ENCODE results near the gene MAP1B.

MAP1B gene

DNA sequence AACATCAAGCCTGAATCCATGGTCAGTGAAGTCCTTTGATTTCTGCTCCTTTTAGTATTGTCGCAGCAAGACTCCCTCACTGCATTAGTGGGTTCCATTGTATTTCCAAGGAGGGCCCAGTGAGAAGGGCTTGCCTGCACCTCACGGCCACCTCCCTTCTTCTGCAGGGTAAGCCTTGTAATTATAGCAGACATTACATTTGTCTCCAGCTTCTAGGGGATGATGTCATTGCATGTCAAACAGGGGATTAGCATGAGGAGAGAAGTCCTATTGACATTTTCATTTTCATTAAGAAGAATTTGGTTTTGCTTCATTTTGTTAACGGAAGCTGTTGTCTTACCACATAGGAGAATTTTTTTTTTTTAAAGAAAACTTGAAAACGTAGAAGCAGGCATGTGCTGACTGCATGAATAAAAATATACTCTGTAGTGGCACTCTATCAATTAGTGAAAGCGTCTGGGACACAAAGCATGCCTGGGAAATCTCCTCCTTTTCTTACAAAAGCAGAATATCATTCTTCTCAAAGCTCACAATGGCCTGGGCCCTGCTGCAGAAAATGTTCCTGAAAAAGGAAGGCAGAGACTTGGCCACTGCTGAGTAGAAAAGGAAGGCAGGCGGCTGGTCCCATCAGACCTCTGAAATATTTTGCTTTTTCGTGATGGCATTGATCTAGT, 27.1 kb downstream of the MAP1B start:
- DNase-seq, result no peak

DNA sequence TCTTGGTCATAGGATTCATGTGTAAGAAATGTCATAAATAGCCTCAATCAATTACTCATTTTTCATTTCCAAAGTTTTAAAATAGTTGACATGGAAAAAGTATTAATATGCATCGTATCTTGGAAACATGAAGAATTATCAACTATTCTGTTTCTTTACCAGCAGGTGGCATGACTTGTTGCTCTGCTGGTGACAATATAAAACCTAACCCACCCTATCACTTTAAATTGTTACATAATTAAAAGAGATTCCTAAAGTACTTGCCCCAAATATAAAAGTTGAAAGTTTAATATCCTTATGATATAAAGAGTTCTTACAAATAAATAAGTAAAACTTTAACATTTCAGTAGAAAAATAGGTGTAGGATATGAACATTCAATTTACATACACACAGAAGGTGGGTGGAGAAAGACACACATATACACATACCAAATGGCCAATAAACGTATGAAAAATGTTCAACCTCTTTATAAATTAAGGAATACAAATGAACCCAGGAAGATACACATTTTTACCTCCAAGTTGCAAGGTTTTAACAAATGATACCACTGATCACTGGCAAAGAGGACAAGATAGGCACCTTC, 30.6 kb downstream of the MAP1B start:
- no peak for DNase-seq

DNA sequence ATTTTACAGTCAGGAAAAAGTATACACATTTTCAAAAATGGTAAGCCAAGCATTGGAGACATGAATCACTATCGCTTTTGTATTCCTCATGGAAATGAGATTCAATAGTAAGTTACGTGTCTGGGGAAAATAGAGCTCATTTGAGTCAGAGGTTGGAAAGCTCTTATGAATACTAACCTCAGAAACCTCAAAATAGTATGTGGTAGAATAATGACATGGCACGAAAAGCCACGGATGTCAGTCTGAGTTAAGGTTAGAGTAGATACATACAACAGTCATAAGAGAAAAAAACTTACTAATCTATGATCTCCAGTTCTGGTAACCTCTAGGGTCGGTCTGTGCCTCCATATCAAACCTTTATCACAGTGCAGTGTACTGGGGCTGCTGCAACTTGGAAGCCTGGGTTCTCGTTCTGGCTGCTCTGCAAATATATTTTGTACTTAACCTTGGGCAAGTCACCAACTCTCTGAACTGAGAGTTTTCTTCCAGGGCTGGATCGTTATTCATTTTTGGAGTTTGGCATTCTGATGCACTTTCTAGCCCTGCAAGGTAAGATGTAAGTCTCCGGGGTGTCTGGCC, 31.8 kb downstream of the MAP1B start:
- DNase-seq, result no peak

DNA sequence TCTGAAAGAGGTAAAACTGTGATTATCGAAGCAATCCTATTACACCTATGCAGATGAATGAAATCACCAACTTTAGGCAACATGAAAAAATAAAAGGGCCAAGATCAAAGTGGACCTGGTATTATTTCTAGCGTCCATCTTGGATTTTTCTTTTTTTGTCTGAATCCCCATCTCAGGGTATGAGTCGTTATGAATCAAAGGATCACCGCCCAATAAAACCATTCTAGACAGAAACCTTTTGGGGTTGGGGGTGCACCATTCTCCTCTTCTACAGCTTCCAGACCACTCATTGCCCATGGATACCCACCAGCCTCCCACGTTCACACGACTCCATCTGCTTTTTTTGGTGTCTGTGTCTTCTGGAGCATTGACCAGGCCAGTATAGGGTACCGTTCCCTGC, 33.4 kb downstream of the MAP1B start:
- DNase-seq, result no peak

DNA sequence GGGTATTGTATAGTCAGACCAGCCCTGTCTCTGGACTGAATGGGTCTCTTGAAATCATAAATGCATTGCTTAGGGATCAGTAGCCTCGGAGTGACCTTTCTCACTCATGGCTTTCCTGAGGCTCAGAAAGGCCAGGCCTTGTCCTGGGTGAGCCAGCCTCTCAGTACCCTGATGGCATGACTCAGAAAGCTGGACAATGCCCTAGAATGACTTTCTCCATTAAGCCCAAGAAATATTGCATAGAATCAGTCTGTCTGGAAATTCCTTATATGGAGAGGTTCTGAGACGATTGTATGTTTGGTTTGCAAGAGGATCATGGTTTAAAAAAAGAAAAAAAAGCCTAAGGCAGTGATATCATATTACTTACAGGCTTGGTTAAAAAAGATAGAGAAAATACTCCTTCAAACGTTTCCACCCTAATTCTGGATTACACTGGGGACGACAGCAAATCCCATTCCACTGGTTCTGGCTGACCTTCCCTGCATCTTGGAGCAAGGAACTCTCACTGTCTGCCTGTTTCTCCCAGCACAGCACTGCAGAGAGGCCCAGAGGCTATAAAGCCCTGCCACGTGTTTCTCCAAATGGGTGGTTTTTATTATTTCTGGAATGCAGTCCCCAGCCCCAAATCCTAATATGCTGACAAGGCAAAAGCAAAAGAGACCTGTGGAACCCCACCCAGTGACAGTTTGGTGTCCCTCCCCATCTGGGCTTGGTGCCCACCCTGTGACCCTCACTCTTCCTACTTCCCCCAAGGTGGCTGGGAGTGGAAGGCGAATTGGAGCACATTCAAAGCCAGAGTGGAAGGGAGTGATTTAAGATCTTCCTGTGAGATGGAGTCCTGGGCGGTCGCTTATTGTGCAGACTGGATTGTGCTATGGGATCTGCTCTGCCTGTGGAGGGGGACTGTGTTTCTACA, 34.4 kb downstream of the MAP1B start:
- no peak for DNase-seq

DNA sequence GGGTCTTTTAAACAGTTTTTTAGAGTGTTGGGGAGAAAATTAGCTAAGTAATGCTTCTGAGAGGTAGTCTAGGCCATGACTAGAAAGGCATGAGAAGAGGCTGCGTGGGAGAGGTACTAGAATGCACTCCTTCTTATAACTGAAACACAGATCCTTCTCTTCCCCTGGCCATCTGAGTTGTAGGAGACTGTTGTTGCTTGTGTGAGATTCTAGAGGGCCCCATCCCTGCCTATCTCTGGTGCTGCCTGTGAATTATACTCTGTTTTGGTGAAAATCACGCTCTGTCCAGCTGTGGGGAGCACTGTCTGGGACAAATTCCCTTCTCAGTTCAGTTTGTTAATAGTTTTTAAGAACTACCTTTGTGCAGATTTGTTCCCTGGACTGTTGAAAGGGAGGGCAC, 37.5 kb downstream of the MAP1B start:
- DNase-seq, result no peak

DNA sequence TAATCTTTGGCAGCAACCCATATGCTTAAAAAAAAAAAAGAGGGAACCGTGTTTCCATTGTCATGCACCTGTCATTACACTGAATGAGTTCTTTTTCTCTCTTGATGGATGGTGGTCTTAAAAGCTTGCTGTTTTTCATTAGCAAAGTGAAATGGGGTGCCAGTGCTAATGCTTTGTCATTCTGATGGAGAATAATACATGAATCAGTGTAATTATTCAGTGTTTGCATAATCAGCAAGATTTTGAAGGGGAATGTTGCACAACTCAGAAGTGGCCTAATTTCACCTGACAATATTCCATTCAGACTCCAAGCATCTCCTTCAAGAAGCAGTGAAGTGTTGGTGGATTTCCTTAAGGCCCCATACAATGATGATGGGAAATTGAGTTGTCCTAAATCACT, 38.1 kb downstream of the MAP1B start:
- no peak for DNase-seq

DNA sequence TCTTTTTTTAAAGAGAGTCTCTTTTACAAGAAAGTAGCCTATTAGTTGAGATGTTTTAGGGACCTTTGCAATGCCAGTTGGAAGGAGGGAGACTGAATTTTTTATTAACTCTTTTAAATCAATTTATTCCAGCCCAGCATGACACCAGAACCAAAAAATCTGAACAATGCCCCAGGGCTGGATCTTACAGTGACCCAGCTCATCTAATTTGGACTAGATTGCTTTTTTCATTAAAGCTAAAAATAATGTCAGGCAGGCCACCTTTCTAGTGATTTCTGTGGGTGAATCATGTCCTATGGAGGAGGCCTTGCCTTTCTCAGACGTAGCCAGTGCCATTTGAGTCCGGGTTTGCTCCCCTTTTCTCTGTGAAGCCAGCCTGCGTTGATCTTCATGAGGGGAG, 38.8 kb downstream of the MAP1B start:
- DNase-seq, result no peak

DNA sequence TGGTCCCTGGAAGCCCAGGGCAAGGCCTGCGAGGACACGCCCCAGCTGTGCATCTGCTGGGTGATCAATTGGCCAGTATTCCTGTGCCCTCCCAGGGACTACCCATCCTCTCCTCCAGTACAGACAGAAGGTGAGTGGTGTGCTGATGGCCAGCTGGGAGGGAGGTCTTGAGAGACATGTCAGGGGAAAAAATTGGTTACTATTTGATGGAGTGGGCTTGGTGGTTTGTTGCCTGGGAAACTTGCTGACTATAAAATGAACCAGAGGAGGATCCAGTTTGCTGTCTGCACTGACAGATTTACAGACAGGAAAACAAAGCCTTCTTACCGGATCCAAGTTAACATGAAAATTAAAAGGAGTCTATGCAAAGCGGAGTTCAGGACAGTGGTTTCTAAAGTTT, 40.3 kb downstream of the MAP1B start:
- no peak for DNase-seq

DNA sequence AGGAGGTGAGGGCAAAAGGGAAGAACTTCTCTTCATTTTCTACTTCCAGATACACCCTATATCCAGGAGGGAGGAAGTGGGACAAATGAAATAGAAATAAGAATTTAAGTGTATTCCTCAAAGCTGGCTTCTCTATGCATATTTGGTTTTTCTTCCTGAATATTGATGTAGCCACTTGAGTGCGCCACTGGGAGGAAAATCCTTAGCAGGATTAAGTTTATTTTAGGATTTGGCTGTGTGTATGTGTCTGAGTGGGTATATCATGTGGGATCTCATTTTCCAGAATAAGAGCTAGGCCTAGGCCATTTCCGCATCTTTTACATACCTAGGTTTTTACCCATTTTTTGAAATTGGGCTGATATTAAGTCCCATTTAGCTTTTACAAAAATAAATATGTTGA, 42.5 kb downstream of the MAP1B start:
- no peak for DNase-seq

DNA sequence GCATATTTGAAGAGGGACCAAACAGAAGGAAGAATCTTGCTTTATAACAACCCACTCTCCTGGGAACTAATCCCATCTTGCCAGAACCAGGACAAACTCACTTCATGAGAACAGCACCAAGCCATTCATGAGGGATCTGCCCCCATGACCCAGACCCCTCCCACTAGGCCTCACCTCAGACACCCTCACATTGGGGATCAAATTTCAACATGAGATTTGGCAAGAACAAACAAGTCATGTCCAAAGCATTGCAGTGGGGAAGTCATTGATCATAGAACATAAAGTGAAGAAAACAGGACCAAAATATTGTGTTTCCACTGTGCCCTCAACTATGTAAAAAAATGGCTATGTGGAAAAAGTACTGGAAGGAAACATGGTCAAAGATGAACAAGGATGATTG, 43.9 kb downstream of the MAP1B start:
- no peak for DNase-seq

DNA sequence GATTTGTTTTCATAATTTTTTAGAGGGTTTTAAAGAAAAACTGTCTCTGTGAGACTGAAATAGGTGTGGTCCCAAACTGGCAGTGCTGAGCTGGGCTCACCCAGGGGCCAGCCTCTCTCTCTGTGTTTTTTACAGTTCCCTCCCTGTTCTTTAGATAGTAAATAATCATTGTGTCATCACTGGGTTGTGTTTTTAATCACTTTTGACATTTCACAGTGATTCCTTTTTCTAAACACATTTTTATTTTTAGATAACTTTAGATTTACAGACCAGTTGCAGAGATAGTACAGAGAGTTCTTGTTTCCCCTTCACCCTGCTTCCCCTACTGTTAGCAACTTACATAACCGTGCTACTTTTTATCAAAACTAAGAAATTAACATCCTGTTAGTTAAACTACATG, 44.4 kb downstream of the MAP1B start:
- no peak for DNase-seq

DNA sequence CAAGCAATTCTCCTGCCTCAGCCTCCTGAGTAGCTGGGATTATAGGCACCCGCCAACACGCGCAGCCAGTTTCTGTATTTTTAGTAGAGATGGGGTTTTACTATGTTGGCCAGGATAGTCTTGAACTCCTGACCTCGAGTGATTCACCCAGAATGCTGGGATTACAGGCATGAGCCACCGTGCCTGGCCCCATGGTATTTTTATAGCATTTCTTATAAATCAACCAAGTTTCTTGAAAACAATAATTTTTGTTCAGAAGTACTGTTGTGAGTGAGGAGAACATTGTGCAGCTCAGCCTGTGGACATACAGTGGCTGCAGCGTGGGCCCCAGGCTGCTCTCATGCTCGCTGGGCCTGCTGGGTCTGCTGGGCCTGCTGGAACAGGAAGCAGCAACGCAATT, 45.3 kb downstream of the MAP1B start:
- no peak for DNase-seq

DNA sequence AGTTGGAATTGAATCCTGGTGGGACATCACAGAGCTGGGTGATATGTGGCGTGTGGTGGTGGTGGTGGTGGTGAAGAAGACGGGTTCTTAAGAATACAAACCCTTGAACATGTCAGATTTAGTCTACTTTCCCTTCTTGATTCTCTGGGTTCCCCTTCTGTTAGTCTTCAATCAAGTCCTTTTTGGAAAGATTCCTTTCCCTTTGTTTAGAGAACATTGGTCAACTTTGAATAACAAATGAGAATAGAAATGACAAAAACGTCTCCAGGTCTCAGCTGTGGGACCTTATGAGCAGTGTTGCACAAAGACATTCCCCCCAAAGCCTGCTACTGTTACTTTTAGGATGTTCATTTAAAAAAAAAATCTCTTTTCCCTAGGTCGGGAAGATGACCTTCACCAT, 46.3 kb downstream of the MAP1B start:
- no peak for DNase-seq

DNA sequence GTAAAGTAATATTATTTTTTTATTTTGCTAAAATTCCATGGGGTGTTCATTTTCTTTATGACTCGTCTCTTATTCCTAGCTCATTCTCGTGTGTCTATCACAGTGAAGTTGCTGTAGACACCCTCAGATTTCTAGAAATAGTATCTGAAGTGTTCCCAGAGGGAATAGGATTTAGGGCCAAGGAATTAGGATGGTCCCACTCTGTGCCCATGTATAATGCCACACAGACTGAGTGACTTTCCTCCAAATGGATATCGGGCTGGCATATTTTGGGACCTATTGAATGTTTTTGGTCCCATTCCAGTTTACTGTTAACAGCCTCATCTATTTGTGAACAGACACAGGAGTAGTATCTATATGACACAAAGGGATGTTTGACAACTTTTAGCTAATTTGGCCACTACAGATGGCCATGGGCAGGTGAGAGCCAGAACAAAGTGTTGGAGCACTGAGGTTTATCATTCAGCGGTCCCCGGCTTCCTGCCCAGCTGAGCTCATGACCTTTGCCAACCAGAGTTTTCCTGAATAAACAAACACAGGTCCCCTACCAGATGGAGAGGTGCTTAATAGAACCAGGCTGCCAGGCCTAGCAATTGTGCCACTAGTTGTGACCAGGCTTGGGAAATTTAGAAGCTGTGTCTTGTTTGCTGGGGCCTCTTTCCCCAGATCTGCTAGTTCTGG, 46.9 kb downstream of the MAP1B start:
- no peak for DNase-seq

DNA sequence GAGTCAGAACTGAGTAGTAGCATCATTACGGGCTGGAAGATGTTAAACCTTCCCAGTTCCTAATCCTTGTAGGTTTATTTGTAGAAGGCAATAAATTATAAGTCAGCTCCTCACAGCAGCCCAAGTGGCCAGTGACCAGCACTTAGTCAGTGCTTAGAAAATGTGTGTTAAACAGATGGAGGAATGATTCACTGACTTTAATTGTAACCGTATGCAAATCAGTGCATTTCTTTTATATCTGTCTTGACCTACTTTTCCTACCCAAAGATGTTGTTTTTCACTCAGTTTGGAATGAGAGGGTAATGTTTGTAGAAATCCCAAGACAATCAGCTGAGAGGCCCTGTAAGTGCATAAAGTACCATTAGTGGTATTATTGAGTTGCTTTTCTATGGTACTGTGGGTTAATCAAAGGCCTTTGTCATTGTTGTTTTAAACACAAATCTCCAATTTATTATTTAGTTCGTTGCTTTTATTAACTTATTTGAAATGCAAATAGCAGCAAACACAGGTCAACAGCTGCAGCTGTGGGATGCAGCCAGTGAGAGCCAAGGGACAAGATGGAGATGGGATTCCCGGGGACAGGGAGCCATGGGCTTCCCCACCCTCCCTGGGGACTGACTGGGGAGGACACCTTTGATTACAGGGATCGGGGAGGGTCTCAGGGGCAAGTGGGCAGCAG, 49.8 kb downstream of the MAP1B start:
- no peak for DNase-seq

DNA sequence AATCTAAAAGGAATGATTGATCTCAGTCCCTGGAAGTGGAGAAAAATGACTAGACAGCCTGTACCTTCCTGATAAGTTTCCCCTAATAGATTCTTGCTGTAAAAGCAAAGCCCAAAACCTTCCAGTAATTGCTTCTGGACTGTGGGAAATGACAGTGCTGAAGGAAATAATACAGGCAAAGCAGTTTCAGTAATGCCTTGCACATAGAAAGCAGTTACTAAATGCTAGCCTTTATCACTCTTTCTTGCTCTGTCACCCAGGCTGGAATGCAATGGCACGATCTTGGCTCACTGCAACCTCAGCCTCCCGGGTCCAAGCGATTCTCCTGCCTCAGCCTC, 50.3 kb downstream of the MAP1B start:
- no peak for DNase-seq

DNA sequence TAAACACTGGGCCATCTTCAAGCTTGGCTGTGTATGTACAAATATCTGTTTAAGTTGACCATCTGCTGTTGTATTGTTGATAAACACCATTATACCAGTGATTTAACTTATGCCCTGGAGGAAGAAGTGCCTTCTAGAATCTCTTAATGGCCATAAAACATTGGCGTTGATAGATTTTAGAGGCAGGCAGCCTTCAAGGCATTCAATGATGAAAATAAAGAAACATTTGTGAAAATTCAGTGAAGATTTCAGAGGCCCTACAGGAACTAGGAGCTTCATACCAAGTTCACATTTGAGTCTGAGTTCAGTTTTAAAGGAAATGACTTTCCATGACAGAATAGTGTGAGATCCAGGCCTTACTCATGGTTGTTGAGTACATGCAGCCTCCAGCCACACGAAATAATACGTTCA, 52.2 kb downstream of the MAP1B start:
- no peak for DNase-seq

DNA sequence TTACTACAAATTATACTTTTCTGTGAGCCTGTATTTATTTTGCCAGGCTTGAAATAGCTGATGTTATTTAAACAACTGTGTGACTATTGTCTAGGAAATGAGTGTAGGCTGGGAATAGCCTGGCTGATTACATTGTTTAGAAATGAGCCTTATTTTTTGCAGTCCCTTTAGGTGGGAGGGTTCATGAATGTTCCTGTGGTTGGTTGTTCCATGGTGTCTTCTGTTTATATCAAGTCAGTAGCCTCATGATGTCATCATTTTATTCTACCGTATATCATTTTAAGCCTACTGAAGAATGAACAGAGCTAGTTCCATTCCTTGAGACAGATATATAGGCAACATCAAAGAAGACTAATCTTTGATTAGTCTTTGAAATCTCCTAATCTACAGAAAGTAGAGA, 53.1 kb downstream of the MAP1B start:
- no peak for DNase-seq

DNA sequence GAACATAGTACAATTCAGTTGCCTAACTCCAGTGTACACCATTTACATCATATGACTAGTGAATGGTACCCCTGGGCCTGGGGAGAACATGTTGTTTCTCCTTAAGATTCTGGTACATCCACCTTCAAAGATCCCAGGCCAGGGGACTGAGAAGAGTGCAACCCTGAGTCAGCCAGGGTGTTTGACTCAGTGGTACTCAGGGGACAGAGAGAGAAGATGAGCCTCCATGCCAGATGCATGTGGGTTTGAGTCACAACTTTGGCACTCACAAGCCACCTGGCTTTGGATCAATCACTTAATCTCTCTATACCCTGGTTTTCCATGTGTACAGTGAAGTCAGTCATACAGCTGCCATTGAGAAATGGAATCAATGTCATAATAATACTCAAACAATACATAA, 53.7 kb downstream of the MAP1B start:
- no peak for DNase-seq

DNA sequence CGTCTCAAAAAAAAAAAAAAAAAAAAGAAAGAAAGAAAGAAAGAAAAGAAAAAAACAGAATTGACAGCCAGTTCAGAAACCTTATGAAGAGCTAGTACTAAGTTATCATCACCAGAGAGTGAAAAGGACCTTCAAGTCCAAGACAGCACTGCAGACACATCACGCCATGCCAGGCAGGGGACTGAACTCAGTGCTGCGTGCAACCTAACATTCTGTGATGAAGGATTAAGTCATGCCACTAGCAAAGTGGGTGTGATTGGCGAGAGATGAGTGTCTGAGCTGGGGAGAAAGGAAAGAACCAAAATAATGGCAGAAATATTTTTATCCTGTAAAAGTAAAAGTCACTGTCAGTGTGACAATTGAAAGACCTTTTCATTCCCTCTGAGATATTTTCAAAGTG, 54.7 kb downstream of the MAP1B start:
- DNase-seq, result no peak

DNA sequence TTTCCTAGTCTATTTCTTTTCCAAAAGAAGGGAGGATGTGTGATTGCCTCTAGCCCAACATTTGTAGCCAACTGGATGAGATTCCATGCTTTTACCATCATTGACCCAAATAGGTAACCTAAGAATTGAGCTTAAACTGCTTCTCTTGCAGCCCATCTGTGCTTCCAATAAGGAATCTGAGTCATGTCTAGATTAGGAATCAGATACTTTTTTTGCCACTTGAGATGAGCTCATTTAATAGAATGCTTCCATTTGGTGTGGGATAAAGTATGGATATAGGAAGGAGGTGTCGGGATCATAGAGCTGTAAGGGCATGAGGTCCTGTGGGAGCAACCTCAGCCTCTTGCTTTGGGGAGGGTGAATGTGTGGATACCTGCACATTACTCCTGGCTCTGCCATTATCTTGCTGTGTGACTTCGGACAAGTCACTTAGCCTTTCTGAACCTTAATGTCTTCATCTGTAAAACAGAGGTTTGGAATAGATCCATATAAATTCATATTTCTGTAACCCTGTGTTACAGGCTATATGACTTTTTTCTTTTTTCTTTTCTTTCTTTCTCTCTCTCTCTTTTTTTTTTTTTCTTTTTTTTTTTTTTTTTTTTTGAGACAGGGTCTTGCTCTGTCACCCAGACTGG, 56.2 kb downstream of the MAP1B start:
- no peak for DNase-seq

All from activated CD4-positive, CD25-positive, alpha-beta regulatory T cell (primary cell).